GM13976 (cell line): ENCODE measurements around the gene FBXL15.

Source experiments
- DNase-seq: peaks from one replicate; pipeline ENCODE4 v3.0.0; 2012; ENCODE audit warnings: low spot score
- in situ Hi-C: fragments of 300-500 bp; cut with MboI; formaldehyde crosslinking; loops from one replicate; pipeline ENCODE4 v1.12.0; 2022; ENCODE audit warnings: low sequenced_read_pairs, mixed read lengths, inconsistent platforms; ENCODE audit not compliant: unreplicated experiment
- TF ChIP-seq, protein P1 (sequence below): IDR thresholded peaks from 2 replicates; pipeline ENCODE4 v1.5.1; 2012; ENCODE audit warnings: borderline replicate concordance, mild to moderate bottlenecking; ENCODE audit not compliant: insufficient read depth; ENCODE audit errors: extremely low read depth, missing control alignments, control extremely low read depth

The FBXL15 gene, protein sequence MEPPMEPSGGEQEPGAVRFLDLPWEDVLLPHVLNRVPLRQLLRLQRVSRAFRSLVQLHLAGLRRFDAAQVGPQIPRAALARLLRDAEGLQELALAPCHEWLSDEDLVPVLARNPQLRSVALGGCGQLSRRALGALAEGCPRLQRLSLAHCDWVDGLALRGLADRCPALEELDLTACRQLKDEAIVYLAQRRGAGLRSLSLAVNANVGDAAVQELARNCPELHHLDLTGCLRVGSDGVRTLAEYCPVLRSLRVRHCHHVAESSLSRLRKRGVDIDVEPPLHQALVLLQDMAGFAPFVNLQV

DNA sequence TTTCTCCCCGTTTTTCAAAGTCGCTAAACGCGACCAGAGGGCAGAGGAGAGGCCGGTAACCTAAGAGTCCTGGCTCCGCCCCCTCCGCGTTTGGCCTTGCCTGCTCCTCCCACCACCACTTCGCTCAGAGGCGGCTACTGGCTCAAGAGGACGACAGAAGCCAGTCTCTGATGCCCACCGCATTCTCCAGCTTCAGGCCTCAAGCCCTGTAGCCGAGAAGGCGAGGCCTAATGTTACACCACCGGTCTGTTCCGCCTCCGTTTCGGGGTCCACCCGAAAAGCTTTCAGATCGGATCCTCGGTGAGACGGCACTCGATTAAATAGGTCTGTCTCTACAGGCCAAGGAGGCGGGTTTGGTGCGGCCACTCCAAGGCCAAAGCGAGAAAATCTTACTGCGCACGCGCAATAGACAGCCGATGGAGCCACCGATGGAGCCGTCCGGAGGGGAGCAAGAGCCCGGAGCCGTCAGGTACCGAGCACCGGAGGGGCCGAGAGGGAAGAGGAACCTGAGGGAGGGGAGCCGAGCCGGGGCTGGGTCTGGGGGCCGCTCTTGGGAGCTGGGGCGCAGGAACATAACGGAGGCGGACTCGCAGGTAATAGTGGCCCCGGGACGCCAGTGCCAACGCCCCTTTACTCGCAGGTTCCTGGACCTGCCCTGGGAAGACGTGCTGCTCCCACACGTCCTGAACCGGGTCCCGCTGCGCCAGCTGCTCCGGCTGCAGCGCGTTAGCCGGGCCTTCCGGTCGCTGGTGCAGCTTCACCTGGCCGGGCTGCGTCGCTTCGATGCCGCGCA lies at the start of gene FBXL15:
TSS of gene FBXL15 (plus strand) at position 123 of the 793 bp plus-strand sequence. CDS start at position 417, 294 bp downstream.
- in situ Hi-C loops = no loop called here
- peak; percentile 97 for DNase-seq
- TF ChIP-seq, protein P1, sequence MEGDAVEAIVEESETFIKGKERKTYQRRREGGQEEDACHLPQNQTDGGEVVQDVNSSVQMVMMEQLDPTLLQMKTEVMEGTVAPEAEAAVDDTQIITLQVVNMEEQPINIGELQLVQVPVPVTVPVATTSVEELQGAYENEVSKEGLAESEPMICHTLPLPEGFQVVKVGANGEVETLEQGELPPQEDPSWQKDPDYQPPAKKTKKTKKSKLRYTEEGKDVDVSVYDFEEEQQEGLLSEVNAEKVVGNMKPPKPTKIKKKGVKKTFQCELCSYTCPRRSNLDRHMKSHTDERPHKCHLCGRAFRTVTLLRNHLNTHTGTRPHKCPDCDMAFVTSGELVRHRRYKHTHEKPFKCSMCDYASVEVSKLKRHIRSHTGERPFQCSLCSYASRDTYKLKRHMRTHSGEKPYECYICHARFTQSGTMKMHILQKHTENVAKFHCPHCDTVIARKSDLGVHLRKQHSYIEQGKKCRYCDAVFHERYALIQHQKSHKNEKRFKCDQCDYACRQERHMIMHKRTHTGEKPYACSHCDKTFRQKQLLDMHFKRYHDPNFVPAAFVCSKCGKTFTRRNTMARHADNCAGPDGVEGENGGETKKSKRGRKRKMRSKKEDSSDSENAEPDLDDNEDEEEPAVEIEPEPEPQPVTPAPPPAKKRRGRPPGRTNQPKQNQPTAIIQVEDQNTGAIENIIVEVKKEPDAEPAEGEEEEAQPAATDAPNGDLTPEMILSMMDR = no peak

DNA sequence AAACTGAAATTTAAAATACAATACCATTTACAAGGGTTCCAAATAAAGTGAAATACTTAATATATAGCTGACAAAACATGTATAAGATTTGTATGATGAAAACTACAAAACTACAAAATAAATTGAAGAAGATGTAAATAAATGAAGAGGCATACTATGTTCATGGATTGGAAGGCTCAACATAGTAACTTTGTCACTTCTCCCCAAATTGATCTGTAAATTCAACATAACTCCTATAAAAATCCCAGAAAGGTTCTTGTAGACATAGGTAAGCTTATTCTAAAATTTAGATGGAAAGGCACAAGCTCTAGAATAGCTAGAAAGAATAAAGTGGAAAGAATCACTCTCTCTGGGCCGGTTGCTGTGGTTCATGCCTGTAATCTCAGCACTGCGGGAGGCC lies 49.3 kb upstream of the FBXL15 start:
- DNase-seq = no peak
- TF ChIP-seq, protein P1 = no peak
- in situ Hi-C loops = no loop called here

DNA sequence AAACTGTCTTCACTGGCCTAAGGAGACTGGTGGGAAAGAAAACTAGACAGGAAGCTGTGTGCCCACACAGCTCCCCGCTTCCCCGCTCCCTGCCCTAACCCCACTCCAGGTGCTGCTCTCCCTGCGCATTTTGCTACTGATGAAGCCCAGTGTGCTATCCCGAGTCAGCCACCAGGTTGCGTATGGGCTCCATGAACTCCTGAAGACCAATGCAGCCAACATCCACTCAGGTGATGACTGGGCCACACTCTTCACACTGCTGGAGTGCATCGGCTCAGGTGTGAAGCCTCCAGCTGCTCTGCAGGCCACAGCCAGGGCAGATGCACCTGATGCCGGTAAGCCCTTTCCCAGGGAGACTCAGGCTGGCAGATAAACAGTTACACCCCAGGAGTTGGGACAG lies 45.4 kb upstream of the FBXL15 start:
- no peak for DNase-seq
- in situ Hi-C loops = no loop called here
- TF ChIP-seq, protein P1 = no peak

DNA sequence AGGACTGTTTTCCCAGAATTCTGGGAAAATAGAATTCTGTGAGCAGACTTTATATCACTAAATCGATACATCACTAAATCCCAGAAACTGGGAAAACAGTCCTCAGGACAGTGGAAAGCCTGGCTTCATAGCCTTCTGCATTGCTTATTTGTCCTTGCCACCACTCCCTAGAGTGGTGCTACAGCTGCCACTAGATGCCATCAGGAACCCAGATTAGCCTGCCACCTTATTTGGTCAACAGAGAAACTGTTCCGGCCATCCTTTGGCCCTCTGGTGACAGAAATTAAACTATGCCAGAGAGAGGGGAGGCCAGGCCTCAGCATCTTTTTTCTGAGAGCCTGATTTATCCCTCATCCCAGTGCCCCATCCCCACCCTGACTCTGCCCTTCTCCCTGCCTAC lies 44.8 kb upstream of the FBXL15 start:
- TF ChIP-seq, protein P1 = no peak
- in situ Hi-C loops = no loop called here
- DNase-seq = no peak

DNA sequence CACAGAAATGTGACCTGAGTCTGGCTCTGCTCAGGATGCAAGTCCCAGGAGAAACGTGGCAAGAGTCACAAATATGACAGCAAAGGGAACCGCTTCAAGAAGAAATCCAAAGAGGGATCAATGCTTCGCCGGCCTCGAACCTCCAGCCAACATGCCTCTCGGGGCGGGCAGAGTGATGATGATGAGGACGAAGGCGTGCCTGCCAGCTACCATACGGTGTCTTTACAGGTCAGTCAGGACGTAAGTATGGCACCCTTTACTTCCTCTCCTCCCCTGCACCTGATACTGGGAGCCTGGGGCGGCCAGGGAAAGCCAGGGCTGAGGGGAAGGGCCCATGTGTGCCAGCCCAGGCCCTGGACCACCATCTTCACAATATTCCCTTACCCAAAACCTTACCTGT lies 43.7 kb upstream of the FBXL15 start:
- TF ChIP-seq, protein P1 = no peak
- no peak for DNase-seq
- in situ Hi-C loops = no loop called here

DNA sequence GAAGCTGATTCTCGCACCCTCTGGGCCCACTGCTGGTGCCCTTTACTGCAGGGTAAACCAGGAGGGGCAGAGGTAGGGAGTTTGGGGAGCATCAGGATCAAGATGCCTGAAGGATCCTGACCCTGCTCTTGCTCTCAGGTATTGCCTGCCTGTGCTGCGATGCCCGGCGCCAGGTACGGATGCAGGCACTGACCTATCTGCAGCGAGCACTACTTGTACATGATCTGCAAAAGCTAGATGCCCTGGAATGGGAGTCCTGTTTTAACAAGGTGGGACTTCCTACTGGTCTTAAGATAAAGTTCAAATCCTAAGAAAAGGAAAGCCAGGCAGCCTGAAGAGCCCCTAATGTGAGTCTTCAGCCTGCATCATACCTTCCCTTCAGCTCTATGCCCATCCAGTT lies 41.3 kb upstream of the FBXL15 start:
- in situ Hi-C loops = no loop called here
- TF ChIP-seq, protein P1 = no peak
- DNase-seq = no peak

DNA sequence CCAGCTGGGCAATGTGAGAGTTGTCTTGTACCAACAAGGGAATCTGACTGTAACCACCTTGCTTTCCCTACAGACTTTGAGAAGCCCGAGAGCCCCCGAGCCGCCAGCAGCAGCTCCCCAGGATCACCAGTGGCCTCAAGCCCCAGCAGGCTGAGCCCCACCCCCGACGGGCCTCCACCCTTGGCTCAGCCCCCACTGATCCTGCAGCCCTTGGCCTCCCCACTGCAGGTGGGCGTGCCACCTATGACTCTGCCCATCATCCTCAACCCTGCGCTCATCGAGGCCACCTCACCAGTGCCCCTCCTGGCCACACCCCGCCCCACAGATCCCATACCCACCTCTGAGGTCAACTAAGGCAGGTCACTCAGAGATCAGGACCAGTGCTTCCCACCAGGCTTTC lies 38.7 kb upstream of the FBXL15 start:
- in situ Hi-C loops = no loop called here
- TF ChIP-seq, protein P1 = no peak
- DNase-seq = no peak
